Colonic mucosa (tissue), 4 donors: ENCODE measurements around the gene CSMD2. TPM values are rescaled to one million over a fixed set of nuclear protein-coding genes. Genes with fewer than 3 reads are reported as not detected.

Source experiments
- DNase-seq: peaks from one replicate; pipeline ENCODE4 v3.0.0-alpha.2; 2020
- H3K27ac ChIP-seq: fragments of 200-600 bp; one replicate; pipeline ENCODE4 v1.8.0; 2021
- H3K27me3 ChIP-seq: fragments of 200-600 bp; one replicate; pipeline ENCODE4 v1.8.0; 2021
- H3K36me3 ChIP-seq: fragments of 200-600 bp; one replicate; pipeline ENCODE4 v1.8.0; 2021
- H3K4me1 ChIP-seq: fragments of 200-600 bp; one replicate; pipeline ENCODE4 v1.8.0; 2021; ENCODE audit warnings: mild to moderate bottlenecking
- H3K4me3 ChIP-seq: fragments of 200-600 bp; one replicate; pipeline ENCODE4 v1.8.0; 2021
- H3K9ac ChIP-seq, 2 donors: one replicate each; pipeline ENCODE4 v1.7.0; 2013; ENCODE audit warnings: control low read depth in 2 of 2, low read depth in 2 of 2, low read length in 2 of 2
- H3K9me3 ChIP-seq: fragments of 200-600 bp; one replicate; pipeline ENCODE4 v1.8.0; 2021
- CTCF ChIP-seq: fragments of 200-600 bp; IDR thresholded peaks from one replicate; pipeline ENCODE4 v1.8.0; 2022; ENCODE audit warnings: antibody characterized with exemption, mild to moderate bottlenecking
- intact Hi-C: fragments of 100-400 bp; cut with DNase I; formaldehyde crosslinking; loops from one replicate; pipeline ENCODE4 v1.14.1; 2022
- total RNA-seq, 2 donors: library from RNA; stranded (reverse); fragmentation: NEBNext Ultra II Directional in 1 of 2; extraction: Animal tissue kit (Norgen Biotek cat#: 25700) in 1 of 2; gene quantifications; one replicate each; pipeline ENCODE4 v1.2.1, GENCODE V29; 2021
- donor health status: healthy.
- donor health status: DM: no; HTN: no; CAD: no.
- donor health status: DM: no; HTN: no; CAD: no.

The CSMD2 gene
- total RNA-seq, 2 donors from 2014 or later: 0.05 to 0.10 TPM

- no peak for DNase-seq
- no peak overlapping the region for H3K27ac ChIP-seq
Observed at GRCh38 chr1:33547576-33547975, 617.5 kb downstream of the CSMD2 start.

GRCh38 chr1:33541966-33542365 lies 623.1 kb downstream of the CSMD2 start:
- H3K27ac ChIP-seq: no peak overlapping the region
- no peak for DNase-seq
- no peak overlapping the region for H3K9ac ChIP-seq
- no peaks in the 10 kb centered on the region for H3K9me3 ChIP-seq
- no peaks in the 10 kb centered on the region for H3K36me3 ChIP-seq
- intact Hi-C loops: no loop called here
- no peak for TF ChIP-seq CTCF
- no peaks in the 10 kb centered on the region for H3K27me3 ChIP-seq
- no peak overlapping the region for H3K4me3 ChIP-seq
- H3K4me1 ChIP-seq: no peaks in the 10 kb centered on the region

More at GRCh38 chr1:33547576-33547975, 617.5 kb downstream of the CSMD2 start:
- H3K4me1 ChIP-seq: no peaks in the 10 kb centered on the region
- H3K27me3 ChIP-seq: no peaks in the 10 kb centered on the region
- intact Hi-C loops: no loop called here
- H3K9ac ChIP-seq: no peak overlapping the region
- no peaks in the 10 kb centered on the region for H3K36me3 ChIP-seq
- no peak overlapping the region for H3K4me3 ChIP-seq
- no peak for TF ChIP-seq CTCF
- H3K9me3 ChIP-seq: no peaks in the 10 kb centered on the region

DNA sequence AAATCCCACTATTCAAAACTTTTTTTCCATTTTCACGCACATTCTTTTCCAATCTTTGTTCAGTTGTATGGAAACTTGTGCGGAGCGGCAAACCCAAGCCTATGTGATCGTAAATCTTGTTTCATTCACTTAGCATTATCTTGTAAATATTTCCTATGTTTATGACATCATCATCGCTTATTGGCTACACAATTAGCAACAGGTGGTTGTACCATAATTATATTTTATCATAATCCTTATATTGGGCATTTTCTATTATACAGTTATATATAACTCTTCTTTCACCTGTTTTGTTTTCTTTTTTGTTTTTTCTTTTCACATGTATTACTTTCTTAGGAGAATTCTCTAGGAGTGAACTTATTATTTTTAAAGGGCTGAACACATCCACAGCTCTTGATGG lies 627.1 kb downstream of the CSMD2 start:
- no peak overlapping the region for H3K4me3 ChIP-seq
- no peaks in the 10 kb centered on the region for H3K9me3 ChIP-seq
- no peak for DNase-seq
- H3K27ac ChIP-seq: no peak overlapping the region
- no peaks in the 10 kb centered on the region for H3K4me1 ChIP-seq
- TF ChIP-seq CTCF: no peak
- H3K36me3 ChIP-seq: no peaks in the 10 kb centered on the region
- no peaks in the 10 kb centered on the region for H3K27me3 ChIP-seq
- intact Hi-C loops: no loop called here
- no peak overlapping the region for H3K9ac ChIP-seq

DNA sequence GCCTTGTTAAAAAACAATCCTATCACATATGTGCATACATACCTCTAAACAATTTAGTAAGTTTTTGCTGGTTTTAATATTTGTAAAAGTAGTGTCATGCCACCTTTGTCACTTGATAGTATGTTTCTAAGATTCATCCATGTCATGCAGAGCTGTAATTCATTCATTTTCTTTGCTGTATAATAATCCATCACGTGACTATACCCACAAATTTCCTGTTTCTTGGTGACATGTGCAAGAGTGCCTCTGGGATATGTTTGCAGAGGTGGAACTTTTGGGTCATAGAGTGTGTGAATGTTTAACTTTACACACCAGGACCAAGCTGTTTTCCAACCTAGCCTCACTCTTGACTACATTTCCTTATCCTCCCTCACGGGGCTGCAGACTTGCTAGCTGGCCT lies 629.7 kb downstream of the CSMD2 start:
- TF ChIP-seq CTCF: no peak
- Histone ChIP-seq H3K36me3 (no peaks in the 10 kb centered on the region), H3K4me1 (no peaks in the 10 kb centered on the region), H3K27me3 (no peaks in the 10 kb centered on the region), H3K4me3 (no peak overlapping the region), H3K9me3 (no peaks in the 10 kb centered on the region), H3K9ac (no peak overlapping the region), H3K27ac (no peak overlapping the region)
- no peak for DNase-seq
- intact Hi-C loops: no loop called here

DNA sequence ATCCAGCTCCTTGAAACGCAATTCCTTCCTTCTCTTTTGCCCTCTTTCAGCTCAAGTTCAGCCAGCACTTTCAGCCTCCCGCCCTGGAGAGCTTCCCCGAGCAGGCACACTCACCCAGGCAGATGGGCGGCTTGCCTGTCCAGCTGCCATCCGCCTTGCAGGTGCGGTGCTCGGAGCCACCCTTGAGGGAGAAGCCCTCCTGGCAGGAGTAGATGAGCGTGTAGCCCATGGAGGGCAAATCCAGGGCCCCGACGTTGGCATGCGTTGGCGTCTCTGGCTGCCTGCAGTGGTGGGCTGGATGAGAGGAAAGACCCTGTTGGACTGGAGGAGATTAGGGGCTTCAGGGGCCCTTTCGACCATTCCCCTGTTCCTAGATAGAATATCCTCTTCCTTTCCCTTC lies 632.1 kb downstream of the CSMD2 start:
- no peak for DNase-seq
- Histone ChIP-seq H3K9me3 (no peaks in the 10 kb centered on the region), H3K27ac (no peak overlapping the region), H3K4me1 (no peaks in the 10 kb centered on the region), H3K36me3 (no peaks in the 10 kb centered on the region), H3K27me3 (no peaks in the 10 kb centered on the region), H3K9ac (no peak overlapping the region), H3K4me3 (no peak overlapping the region)
- TF ChIP-seq CTCF: no peak
- intact Hi-C loops: no loop called here

- H3K36me3 ChIP-seq: no peaks in the 10 kb centered on the region
- no peak overlapping the region for H3K4me3 ChIP-seq
- no peak overlapping the region for H3K9ac ChIP-seq
- intact Hi-C loops: no loop called here
- no peak for TF ChIP-seq CTCF
- no peaks in the 10 kb centered on the region for H3K4me1 ChIP-seq
- no peaks in the 10 kb centered on the region for H3K9me3 ChIP-seq
- H3K27me3 ChIP-seq: no peaks in the 10 kb centered on the region
- no peak overlapping the region for H3K27ac ChIP-seq
- DNase-seq: no peak
Observed at GRCh38 chr1:33532250-33532649, 632.8 kb downstream of the CSMD2 start.
